ENCODE measurements around the gene PER1. TPM values are rescaled to one million over a fixed set of nuclear protein-coding genes. Genes with fewer than 3 reads are reported as not detected.

The PER1 gene
- total and polyA plus RNA-seq, 9 donors, result 25.6 to 103 (median 63.8) TPM

- Histone ChIP-seq H3K4me3 (ENCODE audit: low read length) (no peak overlapping the region), H3K27ac (ENCODE audit: low read length) (no peak overlapping the region), H3K27me3 (ENCODE audit: control insufficient read depth, insufficient read depth, low read length) (peaks cover 7% of the 10 kb centered on the region), H3K36me3 (ENCODE audit: control insufficient read depth, insufficient read depth, low read length) (no peaks in the 10 kb centered on the region), H3K9me3 (replicated peaks; ENCODE audit: control insufficient read depth, low read depth, low read length) (no peaks in the 10 kb centered on the region), H3K4me1 (ENCODE audit: control insufficient read depth, insufficient read depth, low read length) (no peaks in the 10 kb centered on the region)
- 26% methylated on average over 2 of the region's 2 CpGs for WGBS (ENCODE audit: insufficient coverage)
- DNase-seq, result no peak
Measured at GRCh38 chr17:8100111-8100510, 52.1 kb downstream of the PER1 start.

DNA sequence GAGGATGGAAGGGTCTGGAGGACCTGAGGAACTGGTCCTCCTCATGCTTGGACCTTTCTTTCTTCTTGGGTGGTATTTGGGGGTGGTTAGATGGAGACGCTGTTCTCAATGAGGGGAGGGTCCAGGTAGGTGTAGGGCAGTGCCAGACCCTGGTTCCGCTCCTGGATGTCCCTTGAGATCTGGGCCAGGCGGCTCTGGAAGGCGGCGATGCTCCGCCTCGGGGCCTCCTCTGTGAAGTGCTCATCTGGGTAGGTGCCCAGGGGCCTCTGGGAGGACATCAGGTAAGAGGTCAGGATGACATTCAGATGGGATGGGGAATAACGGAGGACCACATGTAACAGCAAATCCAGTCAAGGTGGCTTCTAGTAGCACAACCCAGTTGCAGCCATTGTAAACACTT is 55.7 kb downstream of the PER1 start:
- Histone ChIP-seq H3K4me3 (ENCODE audit: low read length) (no peak overlapping the region), H3K9me3 (replicated peaks; ENCODE audit: control insufficient read depth, low read depth, low read length) (no peaks in the 10 kb centered on the region), H3K27ac (ENCODE audit: low read length) (no peak overlapping the region), H3K27me3 (ENCODE audit: control insufficient read depth, insufficient read depth, low read length) (peaks cover 23% of the 10 kb centered on the region), H3K4me1 (ENCODE audit: control insufficient read depth, insufficient read depth, low read length) (no peaks in the 10 kb centered on the region), H3K36me3 (ENCODE audit: control insufficient read depth, insufficient read depth, low read length) (no peaks in the 10 kb centered on the region)
- 76% methylated on average over 7 of the region's 8 CpGs for WGBS (ENCODE audit: insufficient coverage)
- DNase-seq, result no peak

- Histone ChIP-seq H3K9me3 (replicated peaks; ENCODE audit: control insufficient read depth, low read depth, low read length) (no peaks in the 10 kb centered on the region), H3K36me3 (ENCODE audit: control insufficient read depth, insufficient read depth, low read length) (no peaks in the 10 kb centered on the region), H3K4me3 (ENCODE audit: low read length) (no peak overlapping the region), H3K27me3 (ENCODE audit: control insufficient read depth, insufficient read depth, low read length) (peaks cover 30% of the 10 kb centered on the region), H3K4me1 (ENCODE audit: control insufficient read depth, insufficient read depth, low read length) (no peaks in the 10 kb centered on the region), H3K27ac (ENCODE audit: low read length) (no peak overlapping the region)
- 50% methylated on average over 2 of the region's 6 CpGs for WGBS (ENCODE audit: insufficient coverage)
- no peak for DNase-seq
Measured at GRCh38 chr17:8095361-8095760, 56.8 kb downstream of the PER1 start.

DNA sequence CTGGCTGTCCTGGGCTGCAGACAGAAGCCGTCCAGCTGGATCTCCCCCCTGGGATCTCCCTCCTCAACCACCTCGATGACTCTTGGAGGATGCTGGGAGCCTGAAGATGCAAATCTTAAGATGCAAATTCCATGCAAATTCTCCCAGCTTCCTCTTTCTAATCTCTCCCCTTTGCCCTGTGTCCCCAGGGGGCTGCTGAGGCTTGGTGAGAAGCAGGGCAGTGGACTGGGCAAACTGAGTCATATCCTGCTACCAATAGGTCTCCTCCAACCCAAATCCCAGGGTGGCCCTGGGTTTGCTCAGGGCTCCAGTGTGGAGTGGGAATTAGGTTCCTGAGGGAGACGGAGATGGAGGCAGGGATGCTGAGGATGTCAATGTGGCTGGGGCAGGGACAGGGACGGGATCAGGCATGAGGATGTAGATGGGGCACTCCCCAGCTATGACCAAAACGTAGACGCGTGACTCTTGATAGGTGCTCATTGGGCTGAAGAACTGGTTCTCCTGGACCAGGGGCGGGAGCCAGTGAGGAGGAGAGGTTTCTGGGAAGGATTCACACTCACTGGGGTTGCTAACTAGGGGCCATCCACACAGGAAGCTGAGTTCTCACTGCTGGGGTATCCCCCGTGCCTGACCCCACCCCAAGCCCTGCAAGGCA is 61.0 kb downstream of the PER1 start:
- Histone ChIP-seq H3K36me3 (ENCODE audit: control insufficient read depth, insufficient read depth, low read length) (no peaks in the 10 kb centered on the region), H3K9me3 (replicated peaks; ENCODE audit: control insufficient read depth, low read depth, low read length) (no peaks in the 10 kb centered on the region), H3K27ac (ENCODE audit: low read length) (no peak overlapping the region), H3K27me3 (ENCODE audit: control insufficient read depth, insufficient read depth, low read length) (peaks cover 50% of the 10 kb centered on the region), H3K4me3 (ENCODE audit: low read length) (no peak overlapping the region), H3K4me1 (ENCODE audit: control insufficient read depth, insufficient read depth, low read length) (no peaks in the 10 kb centered on the region)
- 77% methylated on average over 5 of the region's 9 CpGs for WGBS (ENCODE audit: insufficient coverage)
- no peak for DNase-seq

Other genes with a start within 250 kb of the PER1 start
- 3.0 TPM for gene RNF227, start 236.1 kb downstream of the PER1 start, total RNA-seq
- 1 to 10 TPM; 2.5 to 4.1 (median 3.0) TPM for gene RNF227, start 236.1 kb downstream of the PER1 start, polyA plus RNA-seq (ENCODE audit: insufficient read depth in 1 of 8, insufficient read length in 8 of 8, low replicate concordance in 1 of 8)
- 2.4 TPM for gene KCNAB3, start 222.5 kb downstream of the PER1 start, total RNA-seq
- 1 to 10 TPM; 3.5 to 9.5 (median 5.2) TPM for gene KCNAB3, start 222.5 kb downstream of the PER1 start, polyA plus RNA-seq (ENCODE audit: insufficient read depth in 1 of 8, insufficient read length in 8 of 8, low replicate concordance in 1 of 8)
- gene TRAPPC1, start 220.5 kb downstream of the PER1 start, total RNA-seq, result 14.3 TPM
- gene TRAPPC1, start 220.5 kb downstream of the PER1 start, polyA plus RNA-seq (ENCODE audit: insufficient read depth in 1 of 8, insufficient read length in 8 of 8, low replicate concordance in 1 of 8), result 100 to 1,000 TPM in 4 of 8 donors, 10 to 100 TPM in 4; 83.3 to 107 (median 101) TPM
- 15.8 TPM for gene CNTROB, start 220.2 kb downstream of the PER1 start, total RNA-seq
- 10 to 100 TPM; 29.5 to 41.0 (median 35.2) TPM for gene CNTROB, start 220.2 kb downstream of the PER1 start, polyA plus RNA-seq (ENCODE audit: insufficient read depth in 1 of 8, insufficient read length in 8 of 8, low replicate concordance in 1 of 8)
- under 0.01 TPM for gene GUCY2D, start 149.8 kb downstream of the PER1 start, total RNA-seq
- gene GUCY2D, start 149.8 kb downstream of the PER1 start, polyA plus RNA-seq (ENCODE audit: insufficient read depth in 1 of 8, insufficient read length in 8 of 8, low replicate concordance in 1 of 8), result under 1 TPM in 2 of 8 donors, not detected in 6; 0.04 to 0.11 TPM
- 0.31 TPM for gene ALOX15B, start 113.3 kb downstream of the PER1 start, total RNA-seq
- gene ALOX15B, start 113.3 kb downstream of the PER1 start, polyA plus RNA-seq (ENCODE audit: insufficient read depth in 1 of 8, insufficient read length in 8 of 8, low replicate concordance in 1 of 8), result under 1 TPM; 0.05 to 0.59 (median 0.30) TPM
- not detected for gene ALOX12B, start 64.7 kb downstream of the PER1 start, total RNA-seq
- gene ALOX12B, start 64.7 kb downstream of the PER1 start, polyA plus RNA-seq (ENCODE audit: insufficient read depth in 1 of 8, insufficient read length in 8 of 8, low replicate concordance in 1 of 8), result not detected
- not detected for gene ALOXE3, start 33.9 kb downstream of the PER1 start, total RNA-seq
- not detected for gene ALOXE3, start 33.9 kb downstream of the PER1 start, polyA plus RNA-seq (ENCODE audit: insufficient read depth in 1 of 8, insufficient read length in 8 of 8, low replicate concordance in 1 of 8)
- gene HES7, start 28.3 kb downstream of the PER1 start, total RNA-seq, result 0.27 TPM
- under 1 TPM in 6 of 8 donors, not detected in 2; 0.08 to 0.28 (median 0.13) TPM for gene HES7, start 28.3 kb downstream of the PER1 start, polyA plus RNA-seq (ENCODE audit: insufficient read depth in 1 of 8, insufficient read length in 8 of 8, low replicate concordance in 1 of 8)
- gene VAMP2, start 10.5 kb upstream of the PER1 start, total RNA-seq, result 10.9 TPM
- gene VAMP2, start 10.5 kb upstream of the PER1 start, polyA plus RNA-seq (ENCODE audit: insufficient read depth in 1 of 8, insufficient read length in 8 of 8, low replicate concordance in 1 of 8), result 10 to 100 TPM; 55.7 to 77.2 (median 62.3) TPM
- gene TMEM107, start 24.0 kb upstream of the PER1 start, total RNA-seq, result 17.7 TPM
- 1 to 10 TPM; 6.1 to 9.2 (median 7.1) TPM for gene TMEM107, start 24.0 kb upstream of the PER1 start, polyA plus RNA-seq (ENCODE audit: insufficient read depth in 1 of 8, insufficient read length in 8 of 8, low replicate concordance in 1 of 8)
- gene BORCS6, start 37.8 kb upstream of the PER1 start, total RNA-seq, result 5.7 TPM
- 1 to 10 TPM; 3.7 to 5.4 (median 5.0) TPM for gene BORCS6, start 37.8 kb upstream of the PER1 start, polyA plus RNA-seq (ENCODE audit: insufficient read depth in 1 of 8, insufficient read length in 8 of 8, low replicate concordance in 1 of 8)
- 13.5 TPM for gene AURKB, start 58.2 kb upstream of the PER1 start, total RNA-seq
- 10 to 100 TPM; 13.8 to 26.4 (median 22.8) TPM for gene AURKB, start 58.2 kb upstream of the PER1 start, polyA plus RNA-seq (ENCODE audit: insufficient read depth in 1 of 8, insufficient read length in 8 of 8, low replicate concordance in 1 of 8)
- gene CTC1, start 95.7 kb upstream of the PER1 start, total RNA-seq, result 4.8 TPM
- 10 to 100 TPM in 4 of 8 donors, 1 to 10 TPM in 4; 7.9 to 14.5 (median 9.8) TPM for gene CTC1, start 95.7 kb upstream of the PER1 start, polyA plus RNA-seq (ENCODE audit: insufficient read depth in 1 of 8, insufficient read length in 8 of 8, low replicate concordance in 1 of 8)
- gene PFAS, start 96.9 kb upstream of the PER1 start, total RNA-seq, result 23.1 TPM
- 10 to 100 TPM; 21.7 to 32.5 (median 28.1) TPM for gene PFAS, start 96.9 kb upstream of the PER1 start, polyA plus RNA-seq (ENCODE audit: insufficient read depth in 1 of 8, insufficient read length in 8 of 8, low replicate concordance in 1 of 8)
- gene RANGRF, start 136.3 kb upstream of the PER1 start, total RNA-seq, result 12.9 TPM
- 10 to 100 TPM; 22.0 to 28.3 (median 22.9) TPM for gene RANGRF, start 136.3 kb upstream of the PER1 start, polyA plus RNA-seq (ENCODE audit: insufficient read depth in 1 of 8, insufficient read length in 8 of 8, low replicate concordance in 1 of 8)
- 0.35 TPM for gene SLC25A35, start 143.0 kb upstream of the PER1 start, total RNA-seq
- gene SLC25A35, start 143.0 kb upstream of the PER1 start, polyA plus RNA-seq (ENCODE audit: insufficient read depth in 1 of 8, insufficient read length in 8 of 8, low replicate concordance in 1 of 8), result 1 to 10 TPM; 1.4 to 2.9 (median 1.8) TPM
- 5.1 TPM for gene ARHGEF15, start 157.8 kb upstream of the PER1 start, total RNA-seq
- 10 to 100 TPM; 11.8 to 16.4 (median 13.9) TPM for gene ARHGEF15, start 157.8 kb upstream of the PER1 start, polyA plus RNA-seq (ENCODE audit: insufficient read depth in 1 of 8, insufficient read length in 8 of 8, low replicate concordance in 1 of 8)
- gene ODF4, start 187.4 kb upstream of the PER1 start, total RNA-seq, result not detected
- not detected for gene ODF4, start 187.4 kb upstream of the PER1 start, polyA plus RNA-seq (ENCODE audit: insufficient read depth in 1 of 8, insufficient read length in 8 of 8, low replicate concordance in 1 of 8)
- 7,287 TPM for gene RPL26, start 230.8 kb upstream of the PER1 start, total RNA-seq
- gene RPL26, start 230.8 kb upstream of the PER1 start, polyA plus RNA-seq (ENCODE audit: insufficient read depth in 1 of 8, insufficient read length in 8 of 8, low replicate concordance in 1 of 8), result 1,000 to 10,000 TPM; 2,833 to 4,183 (median 3,234) TPM
- not detected for gene RNF222, start 245.4 kb upstream of the PER1 start, total RNA-seq
- under 1 TPM in 5 of 8 donors, not detected in 3; 0.06 to 0.16 (median 0.08) TPM for gene RNF222, start 245.4 kb upstream of the PER1 start, polyA plus RNA-seq (ENCODE audit: insufficient read depth in 1 of 8, insufficient read length in 8 of 8, low replicate concordance in 1 of 8)

All from muscle of leg (tissue), 11 donors.